Gastroesophageal sphincter (tissue), 3 donors: Measurements from ENCODE around the gene CES2.

Experiments used
- POLR2A ChIP-seq, 2 donors: fragments of 450-650 bp; IDR thresholded peaks; one replicate each; pipeline ENCODE4 v1.6.1; 2017; ENCODE audit warnings: antibody characterized with exemption in 2 of 2, mild to moderate bottlenecking in 2 of 2, moderate library complexity in 1 of 2
- TF ChIP-seq, protein P1 (sequence below), 4 experiments: fragments of 200-600 bp in 2 of 4; fragments of 450-650 bp in 2 of 4; sonication (generic) in 1 of 4; IDR thresholded peaks; one replicate each; pipeline ENCODE4 v1.5.1; 2017 to 2019; ENCODE audit warnings: antibody characterized with exemption in 4 of 4, mild to moderate bottlenecking in 2 of 4, moderate library complexity in 2 of 4

DNA sequence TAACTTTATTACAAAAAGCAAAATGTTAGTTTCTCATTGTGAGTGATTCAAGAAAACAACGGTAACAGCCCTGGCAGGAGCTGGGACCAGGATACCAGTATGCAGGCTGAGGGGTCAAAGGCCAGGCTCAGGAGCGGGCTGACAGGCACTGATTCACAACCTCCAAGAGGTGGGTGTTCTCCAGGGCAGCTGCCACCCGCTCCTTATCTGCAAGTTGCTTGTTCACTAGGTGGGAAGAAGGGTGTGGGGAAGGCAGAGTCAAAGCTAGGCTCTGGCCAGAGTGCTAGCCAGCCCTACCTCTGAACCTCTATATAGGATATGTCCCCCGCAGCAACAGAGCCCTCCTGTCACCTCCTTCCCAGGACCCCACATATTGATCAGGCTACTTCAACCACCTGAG, 3.2 kb upstream of the CES2 start:
- TF ChIP-seq, protein P1, sequence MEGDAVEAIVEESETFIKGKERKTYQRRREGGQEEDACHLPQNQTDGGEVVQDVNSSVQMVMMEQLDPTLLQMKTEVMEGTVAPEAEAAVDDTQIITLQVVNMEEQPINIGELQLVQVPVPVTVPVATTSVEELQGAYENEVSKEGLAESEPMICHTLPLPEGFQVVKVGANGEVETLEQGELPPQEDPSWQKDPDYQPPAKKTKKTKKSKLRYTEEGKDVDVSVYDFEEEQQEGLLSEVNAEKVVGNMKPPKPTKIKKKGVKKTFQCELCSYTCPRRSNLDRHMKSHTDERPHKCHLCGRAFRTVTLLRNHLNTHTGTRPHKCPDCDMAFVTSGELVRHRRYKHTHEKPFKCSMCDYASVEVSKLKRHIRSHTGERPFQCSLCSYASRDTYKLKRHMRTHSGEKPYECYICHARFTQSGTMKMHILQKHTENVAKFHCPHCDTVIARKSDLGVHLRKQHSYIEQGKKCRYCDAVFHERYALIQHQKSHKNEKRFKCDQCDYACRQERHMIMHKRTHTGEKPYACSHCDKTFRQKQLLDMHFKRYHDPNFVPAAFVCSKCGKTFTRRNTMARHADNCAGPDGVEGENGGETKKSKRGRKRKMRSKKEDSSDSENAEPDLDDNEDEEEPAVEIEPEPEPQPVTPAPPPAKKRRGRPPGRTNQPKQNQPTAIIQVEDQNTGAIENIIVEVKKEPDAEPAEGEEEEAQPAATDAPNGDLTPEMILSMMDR (IDR thresholded peaks at IDR 0.05): no peak
- TF ChIP-seq POLR2A (IDR thresholded peaks at IDR 0.05): no peak
